Measurements from ENCODE around the gene NCR3LG1.

DNA sequence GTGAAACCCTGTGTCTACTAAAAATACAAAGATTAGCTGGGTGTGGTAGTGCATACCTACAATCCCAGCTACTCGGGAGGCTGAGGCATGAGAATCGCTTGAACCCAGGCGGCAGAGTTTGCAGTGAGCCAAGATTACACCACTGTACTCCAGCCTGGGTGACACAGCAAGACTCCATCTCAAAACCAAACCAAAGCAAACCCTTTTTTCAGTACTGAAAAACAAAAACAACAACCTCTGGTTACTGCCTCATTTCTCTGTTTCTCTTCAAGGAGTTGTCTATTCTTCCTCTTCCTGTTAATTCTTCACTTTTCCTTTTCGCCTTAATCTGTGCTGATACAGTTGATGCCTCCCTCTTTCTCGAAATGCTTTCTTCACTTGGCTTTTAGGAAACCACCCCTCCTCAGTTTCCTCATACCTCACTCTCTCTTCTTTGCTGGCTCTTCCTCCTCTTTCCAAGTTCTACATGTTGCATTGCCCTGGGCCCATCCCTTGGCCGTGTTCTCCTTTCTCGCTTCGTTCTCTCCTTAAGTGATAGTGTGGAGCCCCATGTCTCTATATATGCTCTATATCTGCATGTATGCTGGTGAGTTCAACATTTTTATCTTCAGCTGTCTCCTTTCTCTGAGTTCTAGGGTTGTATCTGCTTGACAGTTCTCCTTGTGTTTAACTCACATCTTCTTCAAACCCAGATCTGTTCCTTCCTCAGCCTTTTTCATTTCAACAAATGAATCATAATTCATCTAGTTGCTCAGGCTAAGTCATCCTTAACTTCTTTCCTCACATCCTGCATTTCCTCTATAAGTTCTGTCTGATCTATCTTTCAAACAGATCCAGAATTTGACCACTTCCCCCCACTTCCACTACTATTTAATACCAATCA, 38.0 kb upstream of the NCR3LG1 start:
- TF ChIP-seq CTCF (conservative IDR thresholded peaks at IDR 0.05; ENCODE audit: low read length): no peak
- no peak for TF ChIP-seq EZH2phosphoT487 (IDR thresholded peaks at IDR 0.05; ENCODE audit: borderline replicate concordance, low read depth, low read length)
